Ascending aorta (tissue), 2 donors: Measurements from ENCODE around the gene ABLIM2. TPM values are rescaled to one million over a fixed set of nuclear protein-coding genes. Genes with fewer than 3 reads are reported as not detected.

ENCODE experiments used
- DNase-seq, 2 donors: peaks; one replicate each; pipeline ENCODE4 v3.0.0-alpha.2; 2019; ENCODE audit warnings: low spot score in 2 of 2
- H3K27ac ChIP-seq, 2 donors: fragments of 200-600 bp; sonication (generic); one replicate each; pipeline ENCODE4 v1.5.1; 2016 to 2017; ENCODE audit warnings: mild to moderate bottlenecking in 1 of 2
- H3K27me3 ChIP-seq: fragments of 200-600 bp; sonication (generic); one replicate; pipeline ENCODE4 v1.5.1; 2017
- H3K36me3 ChIP-seq, 2 donors: fragments of 200-600 bp; sonication (generic); one replicate each; pipeline ENCODE4 v1.5.1; 2016
- H3K4me1 ChIP-seq, 2 donors: fragments of 200-600 bp; sonication (generic); one replicate each; pipeline ENCODE4 v1.5.1; 2016 to 2017; ENCODE audit warnings: mild to moderate bottlenecking in 1 of 2
- H3K4me3 ChIP-seq, 2 donors: fragments of 200-600 bp; sonication (generic); one replicate each; pipeline ENCODE4 v1.5.1; 2016 to 2017; ENCODE audit warnings: mild to moderate bottlenecking in 1 of 2
- H3K9me3 ChIP-seq, 2 donors: fragments of 200-600 bp; sonication (generic); one replicate each; pipeline ENCODE4 v1.5.1; 2016
- CTCF ChIP-seq, 3 experiments: fragments of 200-600 bp in 2 of 3; fragments of 450-650 bp in 1 of 3; sonication (generic) in 2 of 3; IDR thresholded peaks; one replicate each; pipeline ENCODE4 v1.5.1; 2016 to 2019; ENCODE audit warnings: antibody characterized with exemption in 3 of 3, mild to moderate bottlenecking in 1 of 3, moderate library complexity in 1 of 3
- intact Hi-C: fragments of 100-400 bp; cut with DNase I; formaldehyde crosslinking; loops from one replicate; pipeline ENCODE4 v1.15.1; 2023
- total RNA-seq: library from RNA; depleted of rRNA; stranded (reverse); fragments of >200 nt; gene quantifications from one replicate; pipeline ENCODE4 v1.1.0, GENCODE V29; 2016

ABLIM2 gene
- total RNA-seq, 1 donor from 2014 or later, result 30.8 TPM

GRCh38 chr4:8047837-8048678 lies 110.6 kb downstream of the ABLIM2 start:
- Histone ChIP-seq H3K36me3 (peaks cover 0 to 8% of the 10 kb centered on the region in 2 donors), H3K4me1 (peaks cover 0 to 7% of the 10 kb centered on the region in 2 donors), H3K4me3 (no peak overlapping the region), H3K27me3 (no peaks in the 10 kb centered on the region), H3K27ac (no peak overlapping the region), H3K9me3 (no peaks in the 10 kb centered on the region)
- TF ChIP-seq CTCF (IDR thresholded peaks at IDR 0.05), result no peak
- DNase-seq, result no peak
- intact Hi-C loops, result no loop called here

GRCh38 chr4:8046925-8047541 lies 111.6 kb downstream of the ABLIM2 start:
- no peak for TF ChIP-seq CTCF (IDR thresholded peaks at IDR 0.05)
- peaks cover 0 to 8% of the 10 kb centered on the region in 2 donors for H3K36me3 ChIP-seq
- H3K27ac ChIP-seq, result no peak overlapping the region
- intact Hi-C loops, result no loop called here
- H3K9me3 ChIP-seq, result no peaks in the 10 kb centered on the region
- peaks cover 0 to 7% of the 10 kb centered on the region in 2 donors for H3K4me1 ChIP-seq
- no peak for DNase-seq
- no peak overlapping the region for H3K4me3 ChIP-seq
- no peaks in the 10 kb centered on the region for H3K27me3 ChIP-seq

- intact Hi-C loops, result no loop called here
- H3K4me3 ChIP-seq, result no peak overlapping the region
- no peak for TF ChIP-seq CTCF (IDR thresholded peaks at IDR 0.05)
- H3K27me3 ChIP-seq, result no peaks in the 10 kb centered on the region
- H3K9me3 ChIP-seq, result no peaks in the 10 kb centered on the region
- H3K36me3 ChIP-seq, result peaks cover 0 to 8% of the 10 kb centered on the region in 2 donors
- H3K27ac ChIP-seq, result no peak overlapping the region
- DNase-seq, result no peak
- H3K4me1 ChIP-seq, result peaks cover 0 to 5% of the 10 kb centered on the region in 2 donors
Observed at GRCh38 chr4:8045909-8046308, 112.7 kb downstream of the ABLIM2 start.

GRCh38 chr4:8044699-8045098 lies 113.9 kb downstream of the ABLIM2 start:
- no peaks in the 10 kb centered on the region for H3K9me3 ChIP-seq
- no peaks in the 10 kb centered on the region for H3K4me1 ChIP-seq
- no peaks in the 10 kb centered on the region for H3K27me3 ChIP-seq
- peaks cover 0 to 8% of the 10 kb centered on the region in 2 donors for H3K36me3 ChIP-seq
- H3K4me3 ChIP-seq, result no peak overlapping the region
- TF ChIP-seq CTCF (IDR thresholded peaks at IDR 0.05), result no peak
- intact Hi-C loops, result no loop called here
- no peak for DNase-seq
- no peak overlapping the region for H3K27ac ChIP-seq

GRCh38 chr4:8044244-8044643 lies 114.4 kb downstream of the ABLIM2 start:
- DNase-seq, result no peak
- Histone ChIP-seq H3K36me3 (peaks cover 0 to 8% of the 10 kb centered on the region in 2 donors), H3K4me1 (no peaks in the 10 kb centered on the region), H3K4me3 (no peak overlapping the region), H3K9me3 (no peaks in the 10 kb centered on the region), H3K27me3 (no peaks in the 10 kb centered on the region), H3K27ac (no peak overlapping the region)
- intact Hi-C loops, result no loop called here
- TF ChIP-seq CTCF (IDR thresholded peaks at IDR 0.05), result no peak
